Measurements from ENCODE around the gene BPIFB3.

GRCh38 chr20:33092361-33092760, 38.7 kb downstream of the BPIFB3 start:
- TF ChIP-seq CTCF (conservative IDR thresholded peaks at IDR 0.05; ENCODE audit: low read depth, low read length) (no peak), POLR2A (IDR thresholded peaks at IDR 0.05; ENCODE audit: low read depth, low read length) (no peak), RFX5 (IDR thresholded peaks at IDR 0.05; ENCODE audit: low read depth, low read length) (no peak), MXI1 (IDR thresholded peaks at IDR 0.05; ENCODE audit: borderline replicate concordance, low read depth, low read length) (no peak), RAD21 (IDR thresholded peaks at IDR 0.05; ENCODE audit: low read length) (no peak), MAFK (IDR thresholded peaks at IDR 0.05; ENCODE audit: low read depth, low read length) (no peak), USF2 (IDR thresholded peaks at IDR 0.05; ENCODE audit: low read depth, low read length) (no peak), BHLHE40 (IDR thresholded peaks at IDR 0.05; ENCODE audit: low read depth, low read length) (no peak), FOS (IDR thresholded peaks at IDR 0.05; ENCODE audit: low read depth, low read length) (no peak), CEBPB (IDR thresholded peaks at IDR 0.05; ENCODE audit: low read depth, low read length) (no peak), SMC3 (IDR thresholded peaks at IDR 0.05; ENCODE audit: low read depth, low read length) (no peak)

All from IMR-90 (cell line).